ENCODE results near the gene PAPPA.

PAPPA gene

DNA sequence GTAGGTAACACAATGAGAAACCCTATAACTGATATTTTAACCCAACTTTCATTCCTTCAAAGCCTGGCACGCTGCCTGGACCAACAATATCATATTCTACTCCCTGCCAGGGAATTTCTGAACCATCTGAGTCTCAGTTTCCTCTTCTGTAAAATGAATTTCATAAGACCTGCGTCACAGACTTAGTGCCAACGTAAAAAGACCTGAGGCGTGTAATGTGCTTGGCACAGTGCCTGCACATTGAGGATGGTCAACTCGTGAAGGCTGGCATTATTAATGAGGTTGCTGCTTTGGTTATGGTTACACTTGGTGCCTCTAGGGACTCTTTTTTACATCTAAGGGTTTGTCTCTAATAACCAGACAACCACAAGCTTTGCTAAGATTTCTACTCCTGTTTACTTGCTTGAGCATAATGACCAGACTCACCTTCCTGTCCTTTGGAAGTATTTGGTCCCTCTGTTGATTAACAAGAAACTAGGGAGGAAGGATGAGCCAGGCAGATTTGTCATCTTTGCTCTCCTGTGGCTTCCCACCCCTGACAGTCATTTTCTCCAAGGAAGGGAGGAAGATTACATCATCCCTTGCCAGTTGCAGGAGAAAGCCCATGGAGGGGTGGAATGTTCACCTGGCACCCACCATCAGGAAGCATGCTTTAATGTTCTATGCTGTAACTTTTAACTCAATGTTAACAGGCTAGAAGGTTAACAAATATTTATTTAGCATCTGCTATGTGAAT is 79.0 kb downstream of the PAPPA start:
- no peak for DNase-seq

DNA sequence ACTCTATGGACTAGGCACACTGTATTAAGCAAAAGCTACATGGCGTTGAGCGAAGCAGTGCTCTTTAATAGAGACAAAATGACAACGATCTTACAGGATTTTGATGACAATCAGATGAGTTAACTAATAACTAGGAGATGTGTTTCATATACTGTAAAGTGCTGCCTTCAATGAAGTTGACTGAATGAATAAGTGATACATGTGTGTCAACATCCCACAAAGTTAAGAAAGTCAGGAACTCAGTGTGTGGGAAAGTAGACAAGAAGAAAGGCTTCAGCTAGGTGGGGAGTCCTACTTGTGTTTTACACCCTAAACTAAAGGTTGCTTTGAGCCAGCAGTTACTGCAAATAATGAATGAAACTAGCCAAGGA is 79.6 kb downstream of the PAPPA start:
- DNase-seq: no peak

DNA sequence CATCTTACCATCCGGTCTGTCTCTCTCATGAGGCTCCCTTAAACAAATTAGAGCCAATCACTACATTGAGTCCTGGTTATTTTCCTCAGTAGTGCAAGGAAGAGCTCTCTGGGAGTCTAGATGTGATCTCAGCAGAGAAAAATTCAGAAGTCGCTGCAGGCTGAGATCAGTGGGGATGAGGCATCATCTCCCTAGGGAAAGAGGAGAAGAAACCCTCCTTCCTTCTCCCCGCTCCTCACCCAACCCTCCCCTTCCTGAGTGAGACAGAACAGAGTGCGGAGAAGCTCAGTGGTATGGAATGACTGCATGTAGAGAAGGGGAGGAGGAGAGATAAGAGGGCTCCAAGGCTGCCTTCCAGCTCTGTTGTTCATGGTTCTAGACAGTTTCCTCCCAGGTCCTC is 80.5 kb downstream of the PAPPA start:
- DNase-seq: no peak

DNA sequence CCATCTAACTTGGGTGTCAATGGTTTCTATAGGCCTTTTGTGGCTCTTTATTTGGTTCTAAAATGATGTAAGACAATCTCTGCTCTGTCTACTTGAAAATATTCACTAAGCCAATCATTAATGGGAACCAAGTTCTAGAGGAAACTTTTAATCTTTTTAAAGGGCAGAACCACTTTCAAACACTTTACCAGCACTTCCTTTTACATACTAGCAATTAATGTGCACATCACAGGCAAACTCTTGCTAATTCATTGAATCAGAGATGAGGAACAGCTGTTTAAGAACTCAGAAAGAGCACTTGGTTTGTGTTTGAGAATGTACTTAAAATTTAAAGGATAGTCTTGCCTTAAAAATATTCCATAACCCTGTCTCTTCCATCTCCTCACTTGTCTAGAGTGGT is 83.4 kb downstream of the PAPPA start:
- DNase-seq: no peak

GRCh38 chr9:116237456-116237855 is 83.9 kb downstream of the PAPPA start:
- DNase-seq: no peak

GRCh38 chr9:116238225-116238624 is 84.6 kb downstream of the PAPPA start:
- no peak for DNase-seq

DNA sequence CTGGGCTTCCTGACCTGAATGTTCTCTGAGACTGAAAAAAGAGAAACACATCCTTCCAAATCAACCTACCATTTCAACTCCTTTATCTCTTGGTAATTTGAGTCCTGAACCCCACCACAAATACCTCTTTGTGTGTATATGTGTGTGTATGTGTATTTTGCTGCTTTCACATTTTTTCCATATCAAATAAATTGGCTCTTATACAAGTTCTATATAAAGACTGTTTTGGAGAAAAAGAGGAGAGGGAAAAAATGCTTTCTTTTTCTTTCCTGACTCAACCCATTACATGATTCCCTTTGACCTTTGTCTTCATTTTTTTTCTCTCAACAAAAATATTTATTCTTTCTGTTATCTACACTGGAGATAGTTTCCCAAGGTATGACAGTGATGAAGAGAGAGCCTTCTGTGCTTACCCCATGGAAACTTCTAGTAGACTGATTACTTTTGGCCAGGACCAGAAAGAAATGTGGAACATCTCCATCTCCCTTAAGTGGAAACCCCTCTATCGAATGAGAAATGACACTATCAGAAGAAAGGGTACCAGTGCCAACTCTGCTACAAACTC is 85.3 kb downstream of the PAPPA start:
- no peak for DNase-seq

GRCh38 chr9:116243708-116244107 is 90.1 kb downstream of the PAPPA start:
- no peak for DNase-seq

DNA sequence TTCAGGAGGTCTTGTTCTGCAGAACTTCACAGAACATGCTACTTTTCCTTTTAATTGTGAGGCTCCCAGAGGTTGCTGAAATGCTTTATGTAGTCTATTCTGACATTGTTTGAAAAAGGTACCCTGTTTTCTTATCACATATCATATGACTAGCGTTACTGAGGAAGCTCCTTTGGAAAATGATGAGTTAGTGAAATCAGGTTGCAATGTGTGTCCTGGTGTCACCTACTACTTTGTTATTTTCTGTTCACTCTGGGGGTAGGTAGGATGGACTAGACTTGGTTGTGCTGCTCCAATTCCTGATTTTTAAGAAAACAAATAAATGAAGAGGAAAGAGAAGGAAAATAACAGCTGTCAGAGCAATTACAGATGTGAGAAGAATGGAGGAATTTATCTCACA is 93.7 kb downstream of the PAPPA start:
- no peak for DNase-seq

- DNase-seq: no peak
Measured at GRCh38 chr9:116247791-116248374, 94.3 kb downstream of the PAPPA start.

GRCh38 chr9:116250891-116251290 is 97.3 kb downstream of the PAPPA start:
- DNase-seq: no peak

DNA sequence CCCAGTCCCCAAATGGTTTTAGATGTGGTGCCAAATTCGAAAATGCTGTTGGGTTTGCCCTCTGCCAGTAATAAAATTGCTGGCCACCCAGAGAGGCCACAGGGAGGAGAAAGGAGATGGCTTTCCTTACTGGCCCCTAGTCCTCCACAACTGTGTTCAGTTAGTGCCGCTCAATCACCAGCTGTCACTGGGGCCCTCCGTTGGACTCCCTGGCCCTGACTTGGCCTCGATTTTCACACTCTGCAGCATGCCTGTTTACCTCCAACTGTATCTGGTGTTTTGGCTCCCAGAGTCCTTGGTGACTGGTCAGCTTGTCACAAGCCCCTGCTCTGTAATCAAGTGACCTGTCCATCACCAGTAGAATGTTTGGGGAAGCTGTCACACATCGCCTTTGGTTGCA is 97.8 kb downstream of the PAPPA start:
- no peak for DNase-seq

DNA sequence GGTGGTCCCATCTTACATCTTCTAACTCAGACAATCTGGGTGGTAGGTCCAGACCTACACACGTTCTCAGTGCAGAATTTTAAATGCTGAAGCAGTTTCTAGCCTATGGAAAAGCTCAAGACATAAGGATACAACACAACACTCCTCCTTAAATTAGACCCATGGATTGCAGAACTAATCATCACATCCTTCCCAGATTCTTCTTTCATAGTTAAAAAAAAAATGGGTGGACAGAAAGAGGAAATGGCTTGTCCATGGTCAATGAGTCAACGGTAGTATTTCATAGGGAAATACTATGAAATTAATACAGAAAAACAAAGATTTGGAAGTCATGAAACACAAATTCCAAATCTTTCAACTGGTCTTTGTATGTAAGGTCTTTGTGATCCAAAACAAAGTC is 106.9 kb downstream of the PAPPA start:
- no peak for DNase-seq

- no peak for DNase-seq
Measured at GRCh38 chr9:116262448-116262847, 108.9 kb downstream of the PAPPA start.

DNA sequence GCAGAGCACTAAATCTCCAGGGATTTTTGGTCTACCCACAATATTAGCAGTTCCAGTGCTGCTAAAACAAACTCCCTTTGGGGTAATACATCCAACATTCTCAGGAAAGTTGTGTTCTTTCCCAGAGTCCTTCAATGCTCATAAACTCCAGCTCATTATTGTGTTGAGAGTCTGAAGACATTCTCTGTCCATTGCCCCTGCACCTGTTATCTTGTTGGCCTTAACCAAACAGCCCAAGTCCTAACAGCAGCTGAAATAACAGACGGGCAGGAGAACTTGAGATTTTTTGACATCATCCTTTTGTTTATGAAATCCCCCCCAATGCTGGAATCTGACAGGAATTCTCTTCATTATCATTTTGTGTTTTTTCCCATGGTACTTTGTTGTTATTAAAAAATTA is 110.8 kb downstream of the PAPPA start:
- DNase-seq: no peak

GRCh38 chr9:116267021-116267420 is 113.4 kb downstream of the PAPPA start:
- DNase-seq: no peak

GRCh38 chr9:116269250-116269649 is 115.7 kb downstream of the PAPPA start:
- no peak for DNase-seq

- DNase-seq: no peak
Measured at GRCh38 chr9:116270546-116270945, 117.0 kb downstream of the PAPPA start.

DNA sequence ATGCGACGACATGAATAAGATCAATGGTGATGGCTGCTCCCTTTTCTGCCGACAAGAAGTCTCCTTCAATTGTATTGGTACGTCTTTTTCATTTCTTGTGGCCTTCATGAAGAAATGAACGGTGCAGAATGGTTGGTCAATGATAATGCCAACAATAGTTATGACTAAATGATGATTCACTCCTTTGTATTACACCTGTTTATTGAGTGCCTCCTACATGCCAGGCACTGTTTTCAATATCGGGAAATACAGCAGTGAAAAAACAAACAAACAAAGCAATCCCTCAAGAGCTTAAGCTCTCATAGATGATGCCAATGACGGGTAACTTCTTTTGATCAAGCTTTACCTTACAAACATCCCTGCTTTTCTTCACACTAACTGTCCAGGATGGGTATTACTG is 117.7 kb downstream of the PAPPA start:
- no peak for DNase-seq

DNA sequence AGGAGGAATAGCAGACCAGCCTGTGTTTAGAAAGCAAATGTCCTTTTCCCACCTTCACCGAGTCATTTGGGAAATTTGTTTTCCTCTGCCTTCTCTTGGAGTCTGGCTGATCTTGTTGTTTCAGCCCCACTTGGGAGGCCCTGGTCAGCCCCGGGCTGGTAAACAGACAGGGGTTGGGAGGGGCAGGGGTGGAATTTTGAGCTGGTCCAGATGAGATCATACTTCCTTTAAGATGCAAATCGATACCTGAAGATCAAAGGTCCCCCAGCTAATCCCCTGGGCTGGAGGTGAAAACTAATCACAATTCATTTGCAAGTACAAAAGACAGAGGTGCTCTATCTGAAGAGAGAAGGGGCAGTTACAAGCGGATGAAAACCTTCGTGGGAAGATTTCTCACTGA is 118.4 kb downstream of the PAPPA start:
- no peak for DNase-seq

DNA sequence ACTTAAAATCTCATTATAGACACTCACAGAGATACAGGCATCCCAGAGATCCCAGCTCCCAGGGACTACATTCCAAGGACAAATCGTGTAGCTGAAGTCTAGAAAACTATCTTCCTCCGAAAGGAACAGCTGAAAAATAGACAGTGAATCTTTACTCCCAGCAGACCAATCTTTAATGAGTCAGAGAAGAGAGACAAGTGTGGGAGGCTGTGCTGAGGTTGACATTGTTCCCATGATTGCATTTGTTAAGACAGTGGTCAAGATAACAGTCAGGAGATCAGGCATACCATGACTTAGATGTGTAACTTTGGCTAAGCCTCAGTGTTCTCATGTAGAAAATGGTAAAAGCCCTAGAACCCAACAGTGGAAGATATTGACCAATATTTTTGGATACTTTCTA is 120.7 kb downstream of the PAPPA start:
- DNase-seq: no peak

DNA sequence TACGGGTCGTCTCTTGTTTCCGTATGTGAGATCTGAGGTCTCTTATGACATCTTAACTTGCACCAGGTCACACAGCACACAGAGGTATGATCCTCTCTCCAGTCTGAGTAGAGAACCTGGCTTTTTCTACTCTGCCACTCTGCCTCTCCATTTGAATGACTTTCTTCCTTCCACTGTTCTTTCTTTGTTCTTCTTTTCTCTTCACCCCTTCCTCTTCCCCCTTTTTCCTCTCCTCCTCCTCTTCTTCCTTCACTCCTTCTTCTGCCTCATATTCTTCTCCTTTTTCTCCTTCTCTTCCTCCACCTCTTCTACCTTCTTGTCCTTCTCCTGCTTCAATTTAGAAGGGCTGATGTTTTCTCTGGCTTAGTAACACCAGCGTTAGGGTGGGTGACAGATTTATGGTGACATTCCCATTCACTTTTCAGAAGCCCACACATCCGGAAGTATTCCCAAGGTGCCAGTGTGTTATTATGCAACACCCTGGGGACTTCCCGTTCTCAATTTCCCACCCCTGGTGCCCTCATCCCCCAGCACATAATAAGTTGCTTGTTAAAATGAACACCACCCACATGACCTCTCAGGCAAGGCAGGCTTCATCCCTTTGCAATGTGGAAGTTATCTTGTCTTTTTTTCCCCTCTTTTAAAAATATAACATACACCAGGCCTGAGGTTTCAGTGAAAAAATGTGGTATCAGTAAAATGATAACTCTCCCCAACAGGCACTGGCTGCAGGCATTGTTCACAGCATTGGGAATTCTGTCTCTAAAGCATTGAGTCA is 122.0 kb downstream of the PAPPA start:
- DNase-seq: no peak

DNA sequence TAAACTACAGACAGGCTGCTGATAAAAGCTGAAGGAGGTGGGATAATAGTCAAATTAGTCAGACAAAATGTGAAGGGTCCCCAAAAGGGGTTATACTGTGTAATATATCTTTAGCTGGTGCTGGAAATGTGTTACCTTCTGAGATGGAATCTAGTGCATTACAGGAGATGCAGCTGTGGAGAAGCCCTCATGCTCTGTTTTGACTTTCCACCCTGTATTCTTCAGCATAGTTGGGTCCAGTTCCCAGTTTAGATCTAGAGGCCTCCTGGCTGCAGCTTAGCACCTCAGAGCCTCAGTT is 122.6 kb downstream of the PAPPA start:
- DNase-seq: no peak

DNA sequence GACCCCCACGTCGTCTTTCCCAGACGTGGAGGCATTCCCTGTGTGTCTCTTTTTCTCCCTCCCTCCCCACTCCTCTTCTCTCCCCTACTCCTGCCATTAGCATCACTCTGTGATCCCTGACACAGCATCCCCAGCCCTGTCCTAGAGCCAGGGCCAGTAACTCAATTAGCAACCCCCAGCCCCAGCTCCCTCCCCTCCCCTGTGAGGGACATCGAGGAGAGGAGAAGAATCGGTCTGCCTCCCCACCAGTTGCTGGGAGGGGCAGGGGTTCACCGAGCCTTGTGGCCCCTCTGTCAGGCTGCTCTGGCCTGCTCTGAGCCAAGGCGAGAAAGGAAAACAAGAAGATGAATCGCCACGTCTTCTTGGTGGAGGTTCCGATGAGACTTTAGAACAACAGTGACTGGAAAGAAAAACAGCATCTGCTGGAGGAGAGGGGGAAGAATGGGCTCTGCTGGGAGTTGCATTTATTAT is 123.1 kb downstream of the PAPPA start:
- DNase-seq: no peak

All from NCI-H2081 treated with DMSO at 0.1 percent for 48 hours (cell line).